HEK293T (cell line): ENCODE results near the gene SMCP.

Experiments used
- BHLHE40 ChIP-seq: fragments of 450-650 bp; IDR thresholded peaks from 2 replicates; pipeline ENCODE4 v1.6.1; 2016; ENCODE audit warnings: mild to moderate bottlenecking, moderate library complexity, borderline replicate concordance
- CTBP1 ChIP-seq: fragments of 450-650 bp; IDR thresholded peaks from 2 replicates; pipeline ENCODE4 v1.6.1; 2016; ENCODE audit warnings: borderline replicate concordance
- ELF4 ChIP-seq: fragments of 450-650 bp; IDR thresholded peaks from 2 replicates; pipeline ENCODE4 v1.6.1; 2017; ENCODE audit warnings: antibody characterized with exemption
- FOXM1 ChIP-seq: fragments of 450-650 bp; IDR thresholded peaks from 2 replicates; pipeline ENCODE4 v1.6.1; 2017; ENCODE audit warnings: mild to moderate bottlenecking, borderline replicate concordance
- L3MBTL2 ChIP-seq: fragments of 450-650 bp; conservative IDR thresholded peaks from 2 replicates; pipeline ENCODE4 v1.6.1; 2016; ENCODE audit warnings: mild to moderate bottlenecking
- NFRKB ChIP-seq: fragments of 450-650 bp; IDR thresholded peaks from 2 replicates; pipeline ENCODE4 v1.6.1; 2016; ENCODE audit warnings: mild to moderate bottlenecking, moderate library complexity
- PKNOX1 ChIP-seq: fragments of 450-650 bp; IDR thresholded peaks from 2 replicates; pipeline ENCODE4 v1.6.1; 2016
- SP1 ChIP-seq: fragments of 450-650 bp; IDR thresholded peaks from 2 replicates; pipeline ENCODE4 v1.6.1; 2017
- SUZ12 ChIP-seq: fragments of 450-650 bp; IDR thresholded peaks from 2 replicates; pipeline ENCODE4 v1.6.1; 2016; ENCODE audit warnings: mild to moderate bottlenecking
- TARDBP ChIP-seq: fragments of 450-650 bp; IDR thresholded peaks from 2 replicates; pipeline ENCODE4 v1.6.1; 2016
- ZNF384 ChIP-seq: fragments of 450-650 bp; IDR thresholded peaks from 2 replicates; pipeline ENCODE4 v1.6.1; 2016

GRCh38 chr1:152836870-152837269 lies 41.3 kb upstream of the SMCP start:
- TF ChIP-seq ZNF384 (no peak), NFRKB (no peak), PKNOX1 (no peak), FOXM1 (no peak), SP1 (no peak), BHLHE40 (no peak), TARDBP (no peak), CTBP1 (no peak), SUZ12 (no peak), L3MBTL2 (no peak), ELF4 (no peak)
